HG03342 (cell line): Measurements from ENCODE around the gene UCK1.

Experiments
- ATAC-seq: cut with Tn5 transposase; IDR thresholded peaks from one replicate; pipeline ENCODE4 v1.9.1; 2021; ENCODE audit warnings: mild to moderate bottlenecking, moderate library complexity; ENCODE audit not compliant: unreplicated experiment

UCK1 gene

GRCh38 chr9:131478421-131478868, 52.6 kb downstream of the UCK1 start:
- no peak for ATAC-seq

- no peak for ATAC-seq
Measured at GRCh38 chr9:131477816-131478419, 53.1 kb downstream of the UCK1 start.

GRCh38 chr9:131477367-131477766, 53.7 kb downstream of the UCK1 start:
- no peak for ATAC-seq

GRCh38 chr9:131476777-131477345, 54.2 kb downstream of the UCK1 start:
- no peak for ATAC-seq

GRCh38 chr9:131475956-131476776, 54.9 kb downstream of the UCK1 start:
- ATAC-seq, result no peak

GRCh38 chr9:131475111-131475955, 55.7 kb downstream of the UCK1 start:
- no peak for ATAC-seq

- ATAC-seq, result no peak
Measured at GRCh38 chr9:131474711-131475110, 56.4 kb downstream of the UCK1 start.

- ATAC-seq, result no peak
Measured at GRCh38 chr9:131473891-131474290, 57.2 kb downstream of the UCK1 start.
